ENCODE measurements around the gene TMPRSS3.

DNA sequence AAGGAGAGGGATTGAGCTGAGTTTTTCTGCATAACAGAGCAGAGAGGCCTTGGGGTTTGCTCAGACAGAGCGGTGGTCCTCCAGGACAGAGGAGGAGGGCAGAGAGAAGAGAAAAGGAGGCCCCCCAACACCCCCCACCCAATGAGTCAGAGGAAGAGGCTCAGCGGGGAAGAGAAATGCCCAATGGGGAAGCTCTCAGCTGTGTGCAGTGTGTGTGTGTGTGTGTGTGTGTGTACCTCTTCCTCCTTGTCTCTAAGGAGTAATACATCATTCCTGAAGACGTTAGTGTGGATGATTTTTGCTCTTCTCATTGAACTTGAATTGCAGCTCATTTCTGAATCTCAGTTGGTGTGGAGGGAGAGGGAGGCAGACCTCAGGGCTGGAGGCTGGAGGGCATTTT lies 8.7 kb downstream of the TMPRSS3 start:
- TF ChIP-seq POLR2A (IDR thresholded peaks at IDR 0.05; ENCODE audit: low read length) = no peak
- TF ChIP-seq GATA1 (IDR thresholded peaks at IDR 0.05; ENCODE audit: low read depth, low read length) = no peak

Measured in erythroblast (primary cell).